Fibroblast of lung (primary cell): Measurements from ENCODE around the gene PHLDB1. TPM values are rescaled to one million over a fixed set of nuclear protein-coding genes. Genes with fewer than 3 reads are reported as not detected.

Source experiments
- DNase-seq, 2 donors: peaks; one replicate each; pipeline versions ENCODE4 v3.0.0 to v3.0.0-alpha.2; 2010; ENCODE audit warnings: low read depth in 2 of 2
- H2AFZ ChIP-seq: 2 replicates; pipeline ENCODE4 v1.5.1; 2012; ENCODE audit warnings: low read length, control low read depth, inconsistent platforms
- H3K27ac ChIP-seq: 2 replicates; pipeline ENCODE4 v1.5.1; 2011; ENCODE audit warnings: low read length, control low read depth; ENCODE audit not compliant: insufficient read depth
- H3K27me3 ChIP-seq: 2 replicates; pipeline ENCODE4 v1.5.1; 2011; ENCODE audit warnings: mild to moderate bottlenecking, low read length; ENCODE audit not compliant: control insufficient read depth, insufficient read depth
- H3K36me3 ChIP-seq: 2 replicates; pipeline ENCODE4 v1.5.1; 2011; ENCODE audit warnings: low read length; ENCODE audit not compliant: control insufficient read depth, insufficient read depth
- H3K4me1 ChIP-seq: 2 replicates; pipeline ENCODE4 v1.5.1; 2011; ENCODE audit warnings: low read length; ENCODE audit not compliant: control insufficient read depth, insufficient read depth; ENCODE audit errors: extremely low read depth
- H3K4me2 ChIP-seq: 2 replicates; pipeline ENCODE4 v1.5.1; 2011; ENCODE audit warnings: low read length, control low read depth; ENCODE audit not compliant: insufficient read depth; ENCODE audit errors: extremely low read depth
- H3K4me3 ChIP-seq, 4 experiments: fragments of 200-600 bp in 1 of 4; sonication (generic) in 1 of 4; replicated peaks in 1 of 4; 2 replicates each; pipeline ENCODE4 v1.5.1; 2011 to 2016; ENCODE audit warnings: low read length in 4 of 4, low read depth in 3 of 4, mild to moderate bottlenecking in 3 of 4, control low read depth in 2 of 4, inconsistent platforms in 1 of 4, mixed read lengths in 1 of 4; ENCODE audit not compliant: insufficient read depth in 1 of 4; ENCODE audit errors: control extremely low read depth in 1 of 4
- H3K79me2 ChIP-seq: 2 replicates; pipeline ENCODE4 v1.5.1; 2012; ENCODE audit warnings: mild to moderate bottlenecking, low read length, inconsistent platforms; ENCODE audit not compliant: control insufficient read depth, insufficient read depth
- H3K9ac ChIP-seq: 2 replicates; pipeline ENCODE4 v1.5.1; 2011; ENCODE audit warnings: mild to moderate bottlenecking, low read length, control low read depth; ENCODE audit not compliant: insufficient read depth
- H3K9me3 ChIP-seq: 2 replicates; pipeline ENCODE4 v1.5.1; 2012; ENCODE audit warnings: low read depth, low read length; ENCODE audit not compliant: control insufficient read depth, insufficient read depth
- H4K20me1 ChIP-seq: 2 replicates; pipeline ENCODE4 v1.5.1; 2011; ENCODE audit warnings: low read length; ENCODE audit not compliant: control insufficient read depth, insufficient read depth; ENCODE audit errors: extremely low read depth
- CTCF ChIP-seq, 2 donors: IDR thresholded peaks in 1 of 2; conservative IDR thresholded peaks in 1 of 2; 1 replicate in 1 of 2; 2 replicates in 1 of 2; pipeline ENCODE4 v1.5.1; 2011 to 2012; ENCODE audit warnings: low read length in 2 of 2, control low read depth in 1 of 2, inconsistent platforms in 1 of 2, low read depth in 1 of 2, mild to moderate bottlenecking in 1 of 2
- EZH2 ChIP-seq: IDR thresholded peaks from 2 replicates; pipeline ENCODE4 v1.5.1; 2012; ENCODE audit warnings: low read length, control low read depth, mild to moderate bottlenecking; ENCODE audit errors: missing control alignments
- polyA plus RNA-seq, 2 donors: library from polyadenylated mRNA; depleted of rRNA in 1 of 2; stranded (reverse) in 1 of 2; unstranded in 1 of 2; fragments of >200 nt; gene quantifications; 2 replicates each; pipeline ENCODE4 v1.2.1, GENCODE V29; 2011 to 2012; ENCODE audit warnings: missing spikeins in 1 of 2
- total RNA-seq: library from RNA; depleted of rRNA; stranded (reverse); fragments of >200 nt; gene quantifications from 2 replicates; pipeline ENCODE4 v1.2.1, GENCODE V29; 2014

The PHLDB1 gene
- total and polyA plus RNA-seq, 2 donors (not counting 1 experiment from before 2014, with no cell fraction given): 51.4 to 59.0 TPM

- Histone ChIP-seq H3K27me3 (no peaks in the 10 kb centered on the region), H4K20me1 (no peaks in the 10 kb centered on the region), H3K4me2 (peak overlapping the region; percentile 49), H3K79me2 (peaks cover 29% of the 10 kb centered on the region), H3K36me3 (peaks cover 22% of the 10 kb centered on the region), H3K9me3 (no peaks in the 10 kb centered on the region), H3K4me1 (peaks cover 54% of the 10 kb centered on the region), H3K9ac (peak overlapping the region; percentile 39), H2AFZ (no peak overlapping the region), H3K4me3 (peak overlapping the region in 2 of 4 experiments; percentile 5 to 23), H3K27ac (peak overlapping the region; percentile 94)
- TF ChIP-seq CTCF (conservative IDR thresholded peaks at IDR 0.05 in 1 of 2, IDR thresholded peaks at IDR 0.05 in 1 of 2; ENCODE audit: low read depth in 1 of 2, low read length in 2 of 2) (no peak), EZH2 (no peak)
- DNase-seq: peak; percentile 83 to 91
Measured at GRCh38 chr11:118618115-118618990, 10.9 kb downstream of the PHLDB1 start.

- H2AFZ ChIP-seq: no peak overlapping the region
- H3K79me2 ChIP-seq: peaks cover 23% of the 10 kb centered on the region
- peak; percentile 87 to 94 for DNase-seq
- peak overlapping the region; percentile 94 for H3K27ac ChIP-seq
- H3K9me3 ChIP-seq: no peaks in the 10 kb centered on the region
- peaks cover 17% of the 10 kb centered on the region for H3K36me3 ChIP-seq
- H3K9ac ChIP-seq: peak overlapping the region; percentile 39
- peak overlapping the region; percentile 49 for H3K4me2 ChIP-seq
- no peak overlapping the region for H3K4me3 ChIP-seq
- H3K4me1 ChIP-seq: peaks cover 54% of the 10 kb centered on the region
- TF ChIP-seq EZH2 (no peak), CTCF (conservative IDR thresholded peaks at IDR 0.05 in 1 of 2, IDR thresholded peaks at IDR 0.05 in 1 of 2; ENCODE audit: low read depth in 1 of 2, low read length in 2 of 2) (no peak)
- no peaks in the 10 kb centered on the region for H3K27me3 ChIP-seq
- H4K20me1 ChIP-seq: no peaks in the 10 kb centered on the region
Measured at GRCh38 chr11:118618991-118619375, 11.6 kb downstream of the PHLDB1 start.

- Histone ChIP-seq H3K9me3 (no peaks in the 10 kb centered on the region), H3K79me2 (peaks cover 22% of the 10 kb centered on the region), H3K4me2 (peak overlapping the region; percentile 49), H3K4me3 (peak overlapping the region in 2 of 4 experiments; percentile 14 to 28), H3K27ac (peak overlapping the region; percentile 94), H4K20me1 (no peaks in the 10 kb centered on the region), H3K4me1 (peaks cover 54% of the 10 kb centered on the region), H3K27me3 (no peaks in the 10 kb centered on the region), H3K36me3 (peaks cover 14% of the 10 kb centered on the region), H2AFZ (no peak overlapping the region), H3K9ac (peak overlapping the region; percentile 39)
- peak; percentile 96 to 98 for DNase-seq
- no peak for TF ChIP-seq EZH2
- no peak for TF ChIP-seq CTCF (conservative IDR thresholded peaks at IDR 0.05 in 1 of 2, IDR thresholded peaks at IDR 0.05 in 1 of 2; ENCODE audit: low read depth in 1 of 2, low read length in 2 of 2)
Measured at GRCh38 chr11:118619444-118620197, 12.2 kb downstream of the PHLDB1 start.
